Camera-type eye (tissue), 1 donor: ENCODE results near the gene ACP2. TPM values are rescaled to one million over a fixed set of nuclear protein-coding genes. Genes with fewer than 3 reads are reported as not detected.

Experiments used
- total RNA-seq: library from RNA; depleted of rRNA; stranded (reverse); fragments of >200 nt; gene quantifications from one replicate; pipeline ENCODE4 v1.2.3, GENCODE V29; 2014

The ACP2 gene
- 50.7 TPM for total RNA-seq

DNA sequence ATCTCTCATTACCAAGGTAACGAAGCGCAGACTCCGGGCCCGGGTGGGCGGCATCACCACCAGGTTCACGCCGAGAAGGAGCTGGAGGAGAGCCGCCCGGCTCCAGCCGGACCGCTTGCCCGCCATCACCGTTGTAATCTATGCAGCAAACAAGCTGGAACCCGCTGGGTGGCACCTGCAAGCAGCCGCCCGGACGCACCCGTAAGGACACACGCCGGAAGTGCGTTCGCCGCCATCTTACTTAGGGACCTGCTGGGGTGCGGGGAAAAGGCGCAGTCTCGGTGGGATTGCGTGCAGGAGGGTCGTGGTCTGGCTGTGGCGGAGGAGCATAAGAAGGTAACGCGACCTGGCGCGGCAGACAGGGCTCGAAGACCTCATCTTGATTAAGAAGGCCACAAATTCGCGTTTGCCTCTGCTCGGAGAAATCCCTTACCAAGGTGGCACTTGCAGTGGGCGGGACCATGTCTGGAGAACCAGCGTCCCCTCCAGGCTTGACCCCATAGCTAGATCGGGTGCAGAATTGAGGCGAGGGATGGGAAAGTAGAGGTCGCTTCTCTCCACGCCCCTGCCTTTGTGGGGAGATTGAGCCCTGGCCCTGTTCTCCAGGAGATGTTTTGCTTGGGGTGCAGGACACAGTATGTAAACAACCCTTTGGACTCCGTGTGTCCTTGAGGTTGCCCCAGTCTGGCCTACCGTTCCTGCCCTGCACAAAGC, at the start of gene ACP2:
TSS of gene ACP2 (minus strand) at position 151 of the 714 bp plus-strand sequence. CDS start at position 126, 25 bp downstream.

GRCh38 chr11:47269829-47270305, 21.3 kb upstream of the ACP2 start, which contains the start of gene MADD:
MADD (plus strand) TSS chr11:47270133.

DNA sequence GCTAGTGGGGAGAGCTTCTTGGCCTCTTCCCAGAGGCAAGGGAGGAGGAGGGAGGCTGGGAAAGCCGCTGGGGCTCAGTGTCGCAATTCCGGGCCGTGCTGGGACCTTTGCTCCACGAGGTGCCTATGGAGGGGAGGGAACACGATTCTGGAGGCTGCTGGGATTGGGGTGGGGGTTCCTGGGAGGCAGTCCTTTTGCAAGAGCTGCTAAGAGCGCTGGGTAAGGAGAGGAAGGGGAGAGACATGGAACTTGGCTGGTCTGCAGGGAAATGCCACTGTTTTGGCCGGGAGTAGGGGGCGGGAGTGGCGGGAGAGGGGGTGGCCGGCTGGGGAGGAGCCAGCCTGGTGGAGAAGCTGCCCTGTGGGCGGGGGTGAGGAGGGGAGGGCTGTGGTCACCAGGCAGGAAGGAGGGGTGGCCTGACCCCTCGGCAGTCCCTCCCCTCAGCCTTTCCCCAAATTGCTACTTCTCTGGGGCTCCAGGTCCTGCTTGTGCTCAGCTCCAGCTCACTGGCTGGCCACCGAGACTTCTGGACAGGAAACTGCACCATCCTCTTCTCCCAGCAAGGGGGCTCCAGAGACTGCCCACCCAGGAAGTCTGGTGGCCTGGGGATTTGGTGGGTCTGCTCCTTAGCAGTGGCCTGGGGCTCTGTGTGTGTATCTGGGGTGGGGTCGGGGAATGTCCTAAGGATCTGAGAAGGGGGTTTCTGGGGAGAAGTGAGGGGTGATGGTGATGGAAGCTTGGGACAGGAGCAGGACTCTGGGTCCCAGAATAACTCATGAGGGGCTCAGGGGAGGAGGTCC, 9.1 kb upstream of the ACP2 start, which contains the start of gene NR1H3:
TSS of gene NR1H3 (plus strand) at position 480 of the 800 bp plus-strand sequence. CDS start 1,221 bp downstream, outside the sequence.

Other genes with a start within 250 kb of the ACP2 start
- gene ARFGAP2, start 71.9 kb downstream of the ACP2 start, total RNA-seq: 230 TPM
- 35.2 TPM for gene PACSIN3, start 62.4 kb downstream of the ACP2 start, total RNA-seq
- 13.5 TPM for gene DDB2, start 33.8 kb downstream of the ACP2 start, total RNA-seq
- gene NR1H3, start 9.2 kb upstream of the ACP2 start, total RNA-seq: 13.7 TPM
- gene MADD, start 21.3 kb upstream of the ACP2 start, total RNA-seq: 115 TPM
- 0.11 TPM for gene MYBPC3, start 103.9 kb upstream of the ACP2 start, total RNA-seq
- 5.4 TPM for gene SPI1, start 129.7 kb upstream of the ACP2 start, total RNA-seq
- 52.1 TPM for gene SLC39A13, start 159.8 kb upstream of the ACP2 start, total RNA-seq
- gene PSMC3, start 177.6 kb upstream of the ACP2 start, total RNA-seq: 116 TPM
- gene RAPSN, start 200.3 kb upstream of the ACP2 start, total RNA-seq: 8.1 TPM